NB4 (cell line): Measurements from ENCODE around the gene STOX2.

Experiments
- CTCF ChIP-seq: IDR thresholded peaks from one replicate; pipeline ENCODE4 v1.5.1; 2012; ENCODE audit warnings: low read depth, low read length
- MAX ChIP-seq: IDR thresholded peaks from 2 replicates; pipeline ENCODE4 v1.6.1; 2011; ENCODE audit warnings: low read depth, low read length
- MYC ChIP-seq: IDR thresholded peaks from 2 replicates; pipeline ENCODE4 v1.6.1; 2011; ENCODE audit warnings: low read depth, low read length
- POLR2A ChIP-seq: IDR thresholded peaks from 2 replicates; pipeline ENCODE4 v1.6.1; 2011; ENCODE audit warnings: mild to moderate bottlenecking; ENCODE audit not compliant: insufficient read length; ENCODE audit errors: extremely low read depth

DNA sequence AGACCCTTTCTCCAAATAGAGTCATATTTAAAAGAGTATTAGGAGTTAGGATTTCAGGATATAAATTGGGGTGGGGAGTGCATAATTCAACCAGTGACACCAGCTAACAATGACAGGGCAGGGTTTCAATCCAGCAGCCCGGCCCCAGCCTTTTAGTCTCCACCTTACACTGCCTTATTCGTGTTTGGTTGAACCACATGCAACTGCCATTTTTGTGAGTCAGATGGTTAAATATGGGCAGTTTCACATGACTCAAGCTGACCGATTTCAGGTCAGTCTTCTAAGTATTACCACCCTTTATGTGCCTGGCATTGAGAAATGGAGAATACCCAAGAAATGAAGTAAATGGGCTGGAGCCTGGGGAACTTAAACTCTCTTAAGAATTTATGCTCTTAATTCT, 102.8 kb downstream of the STOX2 start:
- TF ChIP-seq CTCF (no peak), MAX (no peak), POLR2A (no peak), MYC (no peak)
